Right ventricle myocardium inferior (tissue), 1 donor: ENCODE data around the gene NMT1. TPM values are rescaled to one million over a fixed set of nuclear protein-coding genes. Genes with fewer than 3 reads are reported as not detected.

ENCODE experiments used
- ATAC-seq: fragments of 200-7000 bp; cut with Tn5 transposase; one replicate; pipeline ENCODE4 v1.9.1; 2020; ENCODE audit warnings: mild to moderate bottlenecking, moderate library complexity
- DNase-seq: peaks from one replicate; pipeline ENCODE4 v3.0.0; 2021; ENCODE audit errors: missing footprints
- intact Hi-C: fragments of 100-400 bp; cut with DNase I; formaldehyde crosslinking; loops from one replicate; pipeline ENCODE4 v1.11.0; 2022
- microRNA-seq: library from miRNA; unstranded; fragments of <30 nt; microRNA quantifications from one replicate; pipeline ENCODE4 v1.2.0, GENCODE V29; 2020
- total RNA-seq: library from RNA; stranded (reverse); fragmentation: NEBNext Ultra II Directional; extraction: Animal tissue kit (Norgen Biotek cat#: 25700); gene quantifications from one replicate; pipeline ENCODE4 v1.2.1, GENCODE V29; 2021
- donor health status: DM: no; HTN: yes; CAD: no; lungs with severe emphysema.

NMT1 gene
- total RNA-seq, 1 donor from 2014 or later = 96.0 TPM

GRCh38 chr17:45150911-45151809 is 90.0 kb downstream of the NMT1 start:
- ATAC-seq = no peak
- no peak for DNase-seq
- intact Hi-C loops = no loop called here

- intact Hi-C loops = no loop called here
- DNase-seq (no peak), ATAC-seq (no peak)
Measured at GRCh38 chr17:45155029-45155428, 93.9 kb downstream of the NMT1 start.

- intact Hi-C loops = no loop called here
- no peak for ATAC-seq
Measured at GRCh38 chr17:45155483-45155882, 94.4 kb downstream of the NMT1 start.

GRCh38 chr17:45156242-45156641 is 95.1 kb downstream of the NMT1 start:
- no peak for DNase-seq
- ATAC-seq = no peak
- intact Hi-C loops = no loop called here

More at GRCh38 chr17:45155483-45155882, 94.4 kb downstream of the NMT1 start:
- DNase-seq = no peak

Small RNA genes within 50 kb of the gene (microRNA-seq; reads per million reads assigned to microRNA genes)
- not detected for gene MIR6784

Other genes with a start within 250 kb of the NMT1 start
- 21.9 TPM for gene GJC1, start 231.0 kb upstream of the NMT1 start, total RNA-seq
- gene HIGD1B, start 213.4 kb upstream of the NMT1 start, total RNA-seq = 20.4 TPM
- 68.1 TPM for gene EFTUD2, start 161.9 kb upstream of the NMT1 start, total RNA-seq
- 3.7 TPM for gene GFAP, start 145.8 kb upstream of the NMT1 start, total RNA-seq
- gene KIF18B, start 113.5 kb upstream of the NMT1 start, total RNA-seq = 2.5 TPM
- 11.3 TPM for gene C1QL1, start 93.0 kb upstream of the NMT1 start, total RNA-seq
- gene DCAKD, start 9.7 kb upstream of the NMT1 start, total RNA-seq = 24.2 TPM
- 200 TPM for gene PLCD3, start 71.2 kb downstream of the NMT1 start, total RNA-seq
- gene ACBD4, start 74.4 kb downstream of the NMT1 start, total RNA-seq = 6.7 TPM
- 33.1 TPM for gene HEXIM1, start 87.2 kb downstream of the NMT1 start, total RNA-seq
- 9.0 TPM for gene HEXIM2, start 100.6 kb downstream of the NMT1 start, total RNA-seq
- 13.7 TPM for gene FMNL1, start 160.6 kb downstream of the NMT1 start, total RNA-seq
- gene SPATA32, start 200.8 kb downstream of the NMT1 start, total RNA-seq = not detected